ENCODE data around the gene CTSG. TPM values are rescaled to one million over a fixed set of nuclear protein-coding genes. Genes with fewer than 3 reads are reported as not detected.

The CTSG gene, protein sequence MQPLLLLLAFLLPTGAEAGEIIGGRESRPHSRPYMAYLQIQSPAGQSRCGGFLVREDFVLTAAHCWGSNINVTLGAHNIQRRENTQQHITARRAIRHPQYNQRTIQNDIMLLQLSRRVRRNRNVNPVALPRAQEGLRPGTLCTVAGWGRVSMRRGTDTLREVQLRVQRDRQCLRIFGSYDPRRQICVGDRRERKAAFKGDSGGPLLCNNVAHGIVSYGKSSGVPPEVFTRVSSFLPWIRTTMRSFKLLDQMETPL
- under 1 TPM; 0.31 to 0.35 TPM for total RNA-seq

DNA sequence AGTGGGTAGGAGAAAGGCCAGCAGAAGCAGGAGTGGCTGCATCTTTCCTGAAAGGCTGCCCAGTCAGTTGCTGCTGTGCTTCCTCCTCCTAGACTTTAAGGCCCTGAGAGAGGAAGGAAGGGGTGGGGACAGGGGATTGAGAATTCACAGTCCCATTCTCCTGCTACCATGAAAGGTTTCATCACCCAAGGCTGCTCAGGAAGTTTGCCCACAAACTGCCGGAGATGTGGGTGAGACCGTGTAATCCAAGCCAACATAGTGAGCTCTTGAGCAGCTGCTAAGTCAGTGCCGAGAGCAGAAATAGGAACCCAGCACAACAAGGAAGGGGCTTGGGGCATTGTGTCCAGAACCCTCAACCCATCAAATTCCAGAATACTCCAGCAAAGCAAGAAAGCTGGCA is at the start of gene CTSG:
CTSG (minus strand) TSS at position 69 of the 400 bp plus-strand sequence; CDS start at position 42, 27 bp downstream.
- no peaks in the 10 kb centered on the region for H3K36me3 Mint-ChIP-seq (ENCODE audit: low read depth)
- H3K9me3 Mint-ChIP-seq: no peaks in the 10 kb centered on the region
- no peak for DNase-seq
- H3K27me3 Mint-ChIP-seq (ENCODE audit: low read depth): no peaks in the 10 kb centered on the region
- H3K4me3 Mint-ChIP-seq: no peak within 1 kb of the TSS
- CTCF ChIA-PET: no interaction called here
- no peak within 1 kb of the TSS for H3K27ac Mint-ChIP-seq
- peaks cover 5% of the 10 kb centered on the region for H3K4me1 Mint-ChIP-seq (ENCODE audit: low read depth)
- intact Hi-C loops (cut with micrococcal nuclease): no loop called here

DNA sequence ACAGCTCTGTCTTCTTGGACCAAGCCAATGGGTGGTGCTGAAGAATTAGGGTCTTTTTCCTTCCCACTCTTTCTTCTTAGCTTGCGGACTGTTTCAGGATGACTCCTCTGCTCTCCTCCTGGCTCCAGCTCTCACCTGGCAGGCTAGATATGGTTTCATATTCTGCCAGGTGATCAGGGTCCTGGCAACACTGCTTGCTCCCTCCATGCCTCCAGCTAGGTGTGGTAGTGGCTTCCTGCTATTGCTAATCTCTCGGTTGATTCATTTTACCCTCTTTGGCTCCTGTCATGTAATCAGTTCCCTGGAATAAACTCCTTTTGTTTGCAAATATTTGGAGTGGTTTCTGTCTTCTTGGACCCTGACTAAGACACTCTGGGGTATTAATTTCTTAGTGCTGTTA is 37.7 kb upstream of the CTSG start:
- Mint-ChIP-seq H3K4me1 (ENCODE audit: low read depth) (peaks cover 31% of the 10 kb centered on the region), H3K4me3 (no peak overlapping the region)

DNA sequence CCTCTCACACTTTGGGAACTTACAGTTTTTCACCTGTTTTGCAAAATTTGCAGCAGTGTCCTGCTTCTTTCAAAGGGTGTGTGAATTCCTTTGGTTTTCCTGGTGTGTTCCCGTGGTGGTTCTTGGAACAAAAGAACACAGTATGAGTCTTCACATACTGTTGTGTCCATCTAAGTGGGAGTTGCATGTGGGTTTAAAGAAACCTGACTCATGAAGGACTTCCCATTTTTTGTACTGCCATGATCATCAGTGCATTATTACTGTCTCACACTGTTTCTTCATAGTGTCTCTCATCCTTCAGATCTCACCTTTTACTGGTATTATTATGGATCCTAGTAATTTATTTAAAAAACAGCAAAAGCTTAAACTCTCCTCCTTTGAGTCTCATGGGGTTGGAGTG is 37.2 kb upstream of the CTSG start:
- Mint-ChIP-seq H3K4me1 (ENCODE audit: low read depth) (peaks cover 33% of the 10 kb centered on the region), H3K27ac (no peak overlapping the region), H3K9me3 (peaks cover 1% of the 10 kb centered on the region), H3K36me3 (ENCODE audit: low read depth) (no peaks in the 10 kb centered on the region), H3K4me3 (no peak overlapping the region), H3K27me3 (ENCODE audit: low read depth) (no peaks in the 10 kb centered on the region)
- CTCF ChIA-PET: no interaction called here
- intact Hi-C loops (cut with micrococcal nuclease): no loop called here
- DNase-seq: no peak

More for the DNA sequence above, 37.7 kb upstream of the CTSG start:
- intact Hi-C loops (cut with micrococcal nuclease): no loop called here
- CTCF ChIA-PET: no interaction called here
- no peak for DNase-seq
- Mint-ChIP-seq H3K9me3 (peaks cover 1% of the 10 kb centered on the region), H3K27ac (no peak overlapping the region), H3K27me3 (ENCODE audit: low read depth) (no peaks in the 10 kb centered on the region), H3K36me3 (ENCODE audit: low read depth) (no peaks in the 10 kb centered on the region)

DNA sequence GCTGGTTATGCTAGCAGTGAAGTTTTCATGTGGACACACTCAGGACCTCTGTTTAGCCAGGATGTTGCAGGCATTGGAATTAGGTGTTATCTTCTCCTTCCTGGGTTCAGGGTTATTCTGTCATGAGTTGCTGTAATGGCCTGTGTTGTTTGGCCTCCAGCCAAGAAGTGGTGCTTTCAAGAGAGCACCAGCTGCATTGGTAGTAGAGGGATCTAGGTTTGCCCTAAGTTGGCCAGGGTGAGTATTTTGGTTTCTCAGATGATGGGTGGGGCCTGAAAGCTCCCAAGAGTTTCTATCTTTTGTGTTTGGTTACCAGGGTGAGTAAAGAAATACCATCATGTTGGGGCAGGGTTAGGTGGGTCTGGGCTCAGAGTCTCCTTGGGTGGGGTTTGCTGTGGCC is 36.1 kb upstream of the CTSG start:
- no peak overlapping the region for H3K27ac Mint-ChIP-seq
- H3K4me1 Mint-ChIP-seq (ENCODE audit: low read depth): peaks cover 33% of the 10 kb centered on the region
- peaks cover 1% of the 10 kb centered on the region for H3K9me3 Mint-ChIP-seq
- intact Hi-C loops (cut with micrococcal nuclease): no loop called here
- H3K36me3 Mint-ChIP-seq (ENCODE audit: low read depth): peaks cover 1% of the 10 kb centered on the region
- H3K4me3 Mint-ChIP-seq: no peak overlapping the region
- CTCF ChIA-PET: no interaction called here
- no peak for DNase-seq
- H3K27me3 Mint-ChIP-seq (ENCODE audit: low read depth): no peaks in the 10 kb centered on the region

DNA sequence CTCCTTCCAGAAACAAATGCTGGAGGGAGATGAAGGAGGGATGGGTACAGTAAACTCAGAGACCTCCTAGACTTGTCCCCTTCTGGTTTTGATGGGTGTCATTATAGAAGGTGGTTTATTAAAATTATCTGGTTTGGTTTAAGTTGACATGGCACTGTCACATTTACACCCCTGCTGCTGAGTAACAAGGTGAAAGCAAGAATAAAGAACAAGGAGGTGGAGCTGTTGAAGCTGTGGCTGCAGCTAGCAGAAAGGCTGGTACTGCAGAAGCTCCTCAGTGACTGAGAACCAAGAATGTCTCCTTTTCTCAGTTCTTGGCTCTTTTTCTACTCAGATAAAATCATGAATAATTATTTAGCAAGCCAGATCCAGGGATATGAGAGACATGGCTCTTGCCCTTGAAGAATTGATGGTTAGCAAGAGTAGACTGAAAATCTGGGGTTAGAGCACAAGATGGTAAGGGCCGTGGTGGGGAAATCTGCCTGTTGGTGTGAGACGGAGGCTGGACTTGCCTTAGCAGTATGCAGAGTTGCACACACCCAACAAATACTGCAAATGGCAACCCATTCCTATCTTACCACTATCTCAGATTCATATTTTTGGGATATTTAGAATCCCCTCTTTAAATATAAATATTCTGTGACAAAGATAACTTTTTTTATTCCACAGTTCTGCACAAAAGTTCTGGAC is 33.8 kb upstream of the CTSG start, which contains the start of gene GZMH:
GZMH (minus strand) TSS at position 31 of the 690 bp plus-strand sequence. CDS start 72 bp downstream, outside the sequence.
- Mint-ChIP-seq H3K4me3 (peak within 1 kb of the TSS; percentile 76), H3K27me3 (ENCODE audit: low read depth) (no peaks in the 10 kb centered on the region), H3K4me1 (ENCODE audit: low read depth) (peaks cover 49% of the 10 kb centered on the region), H3K9me3 (peaks cover 1% of the 10 kb centered on the region), H3K36me3 (ENCODE audit: low read depth) (peaks cover 5% of the 10 kb centered on the region), H3K27ac (peak within 1 kb of the TSS; percentile 77)
- CTCF ChIA-PET: interaction anchor here (1.0 to 2.4 kb wide), 4 partner anchors 65 to 128 kb away, joined by 4 to 13 read pairs (median 6); no protein-coding TSS in a partner anchor
- intact Hi-C loops (cut with micrococcal nuclease): loop anchor here (1.0 to 2.0 kb wide), 3 partner anchors 64 to 127 kb away; no protein-coding TSS in a partner anchor
- DNase-seq: peak; percentile 54

DNA sequence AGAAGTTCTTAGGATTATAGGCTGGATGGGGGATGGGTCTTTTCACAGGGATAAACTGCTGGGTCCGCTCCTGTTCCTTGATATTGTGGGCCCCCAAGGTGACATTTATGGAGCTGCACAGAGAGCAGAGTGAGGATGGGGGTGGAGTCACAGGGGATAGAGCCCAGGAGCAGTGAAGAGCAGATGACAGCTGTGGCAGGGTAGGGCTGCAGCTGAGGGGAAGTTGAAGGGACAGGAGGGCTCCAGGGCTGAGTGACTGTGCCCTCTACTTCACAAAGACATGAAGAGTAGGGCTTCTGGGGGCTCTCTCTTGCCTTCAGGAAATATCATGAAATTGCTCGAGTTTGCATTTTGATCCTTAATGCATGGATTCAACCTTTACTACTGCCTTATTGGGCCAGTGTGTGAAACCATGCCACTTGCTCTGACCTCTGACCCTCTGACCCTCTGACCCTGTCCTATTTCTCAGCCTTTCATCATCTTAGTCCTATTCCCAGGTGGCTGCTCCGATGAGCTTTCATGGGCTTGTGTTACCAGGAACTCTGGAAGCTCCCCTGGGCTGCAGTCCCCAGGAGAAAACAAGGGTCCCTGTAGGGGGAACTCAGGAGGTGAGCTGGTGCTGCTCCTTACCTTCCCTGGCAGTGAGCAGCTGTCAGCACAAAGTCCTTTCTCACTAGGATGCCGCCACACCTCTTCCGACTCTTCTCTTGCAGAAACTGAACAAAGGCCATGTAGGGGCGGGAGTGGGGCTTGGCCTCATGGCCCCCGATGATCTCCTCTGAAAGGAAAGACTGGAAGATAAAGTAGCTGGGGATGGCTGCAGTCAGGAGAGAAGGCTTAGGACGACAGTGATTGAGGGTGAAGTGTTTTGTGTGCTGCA is 31.8 kb upstream of the CTSG start:
- H3K36me3 Mint-ChIP-seq (ENCODE audit: low read depth): peaks cover 5% of the 10 kb centered on the region
- CTCF ChIA-PET: interaction anchor here (0.6 to 2.4 kb wide), 9 partner anchors 8 to 261 kb away, joined by 3 to 13 read pairs (median 4); no protein-coding TSS in a partner anchor
- no peaks in the 10 kb centered on the region for H3K27me3 Mint-ChIP-seq (ENCODE audit: low read depth)
- intact Hi-C loops (cut with micrococcal nuclease): loop anchor here (2.0 kb wide), 1 partner anchor 125 kb away; no protein-coding TSS in a partner anchor
- H3K27ac Mint-ChIP-seq: peak overlapping the region; percentile 77
- DNase-seq: no peak
- peak overlapping the region; percentile 76 for H3K4me3 Mint-ChIP-seq
- H3K9me3 Mint-ChIP-seq: peaks cover 1% of the 10 kb centered on the region
- peaks cover 39% of the 10 kb centered on the region for H3K4me1 Mint-ChIP-seq (ENCODE audit: low read depth)

DNA sequence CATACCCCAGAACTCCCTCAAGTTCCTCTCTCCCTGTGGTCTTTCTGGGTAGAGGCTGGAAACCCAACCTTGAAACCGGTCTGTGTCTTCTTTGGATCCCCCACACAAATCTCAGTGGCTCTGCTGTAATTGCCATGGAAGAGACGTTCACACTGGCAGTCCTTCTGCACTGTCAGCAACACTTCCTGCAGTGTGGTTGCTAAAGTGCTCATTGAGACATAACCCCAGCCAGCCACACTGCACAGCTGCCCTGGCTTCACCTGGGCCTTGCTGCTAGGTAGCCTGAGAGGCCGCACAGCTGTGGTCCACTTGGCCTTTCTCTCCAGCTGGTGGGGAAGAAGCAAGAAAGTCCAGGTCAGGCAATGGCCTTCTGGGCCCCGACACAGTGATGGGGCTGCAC is 31.0 kb upstream of the CTSG start:
- Mint-ChIP-seq H3K4me1 (ENCODE audit: low read depth) (peaks cover 31% of the 10 kb centered on the region), H3K9me3 (peaks cover 1% of the 10 kb centered on the region), H3K27ac (peak overlapping the region; percentile 66), H3K36me3 (ENCODE audit: low read depth) (peaks cover 5% of the 10 kb centered on the region), H3K27me3 (ENCODE audit: low read depth) (no peaks in the 10 kb centered on the region), H3K4me3 (peak overlapping the region; percentile 76)
- no peak for DNase-seq
- intact Hi-C loops (cut with micrococcal nuclease): no loop called here
- CTCF ChIA-PET: interaction anchor here (2.4 kb wide), 1 partner anchor 21 kb away, joined by 8 read pairs; no protein-coding TSS in a partner anchor

GRCh38 chr14:24606297-24606696 is 30.2 kb upstream of the CTSG start:
- H3K27me3 Mint-ChIP-seq (ENCODE audit: low read depth): no peaks in the 10 kb centered on the region
- intact Hi-C loops (cut with micrococcal nuclease): no loop called here
- peaks cover 5% of the 10 kb centered on the region for H3K36me3 Mint-ChIP-seq (ENCODE audit: low read depth)
- H3K4me3 Mint-ChIP-seq: peak overlapping the region; percentile 76
- DNase-seq: no peak
- H3K27ac Mint-ChIP-seq: peak overlapping the region; percentile 76
- H3K4me1 Mint-ChIP-seq (ENCODE audit: low read depth): peaks cover 31% of the 10 kb centered on the region
- CTCF ChIA-PET: interaction anchor here (0.7 to 2.4 kb wide), 23 partner anchors 9 to 150 kb away, joined by 3 to 16 read pairs (median 5); partner anchors contain the start of gene GZMB
- H3K9me3 Mint-ChIP-seq: peaks cover under 1% of the 10 kb centered on the region

DNA sequence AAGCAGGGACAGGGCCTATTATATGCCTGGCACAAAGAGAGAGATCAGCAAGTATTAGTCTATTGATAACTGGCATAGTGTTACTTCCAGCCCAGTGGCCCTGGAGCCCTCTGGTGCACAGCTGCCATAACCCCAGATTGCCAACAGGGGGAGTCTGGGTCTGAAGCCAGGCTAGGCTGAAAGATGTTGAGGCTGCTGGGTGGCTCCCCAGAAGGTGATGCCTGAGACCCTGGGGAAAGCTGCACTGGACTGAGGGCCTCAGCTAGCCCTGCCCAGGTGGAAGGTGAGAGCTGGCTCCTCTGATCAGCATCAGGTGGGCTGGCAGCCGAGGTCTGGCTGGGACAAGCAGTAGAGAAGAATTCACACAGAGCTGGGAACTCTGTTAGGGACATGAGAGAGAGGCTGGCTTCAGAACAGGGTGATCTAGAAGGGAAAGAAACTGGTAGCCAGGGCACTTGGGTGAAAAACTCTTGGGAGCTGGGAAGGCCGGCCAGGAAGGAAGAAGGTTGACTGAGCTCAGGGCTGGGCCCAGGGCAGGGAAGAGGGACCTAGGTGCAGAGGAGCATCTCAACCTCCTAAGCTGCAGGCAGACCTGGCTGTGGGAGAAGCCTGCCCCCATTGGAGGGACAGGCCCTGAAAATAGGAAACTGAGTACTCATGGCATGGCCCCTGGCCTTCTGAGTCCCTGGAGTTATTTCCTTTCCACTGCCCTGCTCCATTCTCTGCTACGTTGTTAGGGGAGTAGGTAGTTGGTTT is 29.6 kb upstream of the CTSG start:
- Mint-ChIP-seq H3K27ac (peak overlapping the region; percentile 76), H3K36me3 (ENCODE audit: low read depth) (peaks cover 5% of the 10 kb centered on the region), H3K4me1 (ENCODE audit: low read depth) (peaks cover 31% of the 10 kb centered on the region), H3K9me3 (no peaks in the 10 kb centered on the region), H3K4me3 (peak overlapping the region; percentile 76), H3K27me3 (ENCODE audit: low read depth) (no peaks in the 10 kb centered on the region)
- intact Hi-C loops (cut with micrococcal nuclease): loop anchor here (1.0 to 2.0 kb wide), 3 partner anchors 25 to 74 kb away; no protein-coding TSS in a partner anchor
- peak; percentile 85 for DNase-seq
- CTCF ChIA-PET: interaction anchor here (0.7 to 2.4 kb wide), 26 partner anchors 10 to 390 kb away, joined by 3 to 16 read pairs (median 4); partner anchors contain the start of genes GZMB and MDP1

DNA sequence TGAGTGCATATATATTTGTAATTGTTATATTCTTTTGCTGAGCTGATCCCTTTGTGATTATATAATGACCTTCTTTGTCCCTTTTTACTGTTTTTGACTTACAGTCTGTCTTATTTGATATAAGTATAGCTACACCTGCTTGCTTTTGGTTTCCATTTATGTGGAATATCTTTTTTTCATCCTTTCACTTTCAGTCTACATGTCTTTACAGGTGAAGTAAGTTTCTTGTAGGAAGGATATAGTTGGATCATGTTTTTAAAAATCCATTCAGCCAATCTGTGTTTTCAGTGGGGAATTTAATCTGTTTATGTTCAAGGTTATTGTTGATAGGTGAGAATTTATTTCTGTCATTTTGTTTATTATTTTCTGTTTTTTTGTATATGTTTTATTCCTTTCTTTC is 21.4 kb upstream of the CTSG start:
- intact Hi-C loops (cut with micrococcal nuclease): no loop called here
- H3K4me1 Mint-ChIP-seq (ENCODE audit: low read depth): peaks cover 9% of the 10 kb centered on the region

More for the DNA sequence above, 21.4 kb upstream of the CTSG start:
- DNase-seq: no peak
- Mint-ChIP-seq H3K4me3 (no peak overlapping the region), H3K9me3 (peaks cover 28% of the 10 kb centered on the region), H3K36me3 (ENCODE audit: low read depth) (peaks cover 5% of the 10 kb centered on the region), H3K27me3 (ENCODE audit: low read depth) (peaks cover 4% of the 10 kb centered on the region), H3K27ac (no peak overlapping the region)
- CTCF ChIA-PET: interaction anchor here (0.7 kb wide), 1 partner anchor 264 kb away, joined by 3 read pairs; no protein-coding TSS in a partner anchor
